GM19035 (cell line): ENCODE measurements around the gene SP140.
"Not testable (repeated sequence)": the region's sequence is repeated elsewhere in the genome, so short reads cannot be mapped to it uniquely, and the experiment has no call there.

Experiments used
- ATAC-seq: cut with Tn5 transposase; IDR thresholded peaks from one replicate; pipeline ENCODE4 v1.9.1; 2021; ENCODE audit not compliant: unreplicated experiment

SP140 gene

GRCh38 chr2:230324503-230324902 lies 99.0 kb downstream of the SP140 start:
- ATAC-seq: no peak

- no peak for ATAC-seq
Measured at GRCh38 chr2:230325316-230326243, 100.0 kb downstream of the SP140 start.

DNA sequence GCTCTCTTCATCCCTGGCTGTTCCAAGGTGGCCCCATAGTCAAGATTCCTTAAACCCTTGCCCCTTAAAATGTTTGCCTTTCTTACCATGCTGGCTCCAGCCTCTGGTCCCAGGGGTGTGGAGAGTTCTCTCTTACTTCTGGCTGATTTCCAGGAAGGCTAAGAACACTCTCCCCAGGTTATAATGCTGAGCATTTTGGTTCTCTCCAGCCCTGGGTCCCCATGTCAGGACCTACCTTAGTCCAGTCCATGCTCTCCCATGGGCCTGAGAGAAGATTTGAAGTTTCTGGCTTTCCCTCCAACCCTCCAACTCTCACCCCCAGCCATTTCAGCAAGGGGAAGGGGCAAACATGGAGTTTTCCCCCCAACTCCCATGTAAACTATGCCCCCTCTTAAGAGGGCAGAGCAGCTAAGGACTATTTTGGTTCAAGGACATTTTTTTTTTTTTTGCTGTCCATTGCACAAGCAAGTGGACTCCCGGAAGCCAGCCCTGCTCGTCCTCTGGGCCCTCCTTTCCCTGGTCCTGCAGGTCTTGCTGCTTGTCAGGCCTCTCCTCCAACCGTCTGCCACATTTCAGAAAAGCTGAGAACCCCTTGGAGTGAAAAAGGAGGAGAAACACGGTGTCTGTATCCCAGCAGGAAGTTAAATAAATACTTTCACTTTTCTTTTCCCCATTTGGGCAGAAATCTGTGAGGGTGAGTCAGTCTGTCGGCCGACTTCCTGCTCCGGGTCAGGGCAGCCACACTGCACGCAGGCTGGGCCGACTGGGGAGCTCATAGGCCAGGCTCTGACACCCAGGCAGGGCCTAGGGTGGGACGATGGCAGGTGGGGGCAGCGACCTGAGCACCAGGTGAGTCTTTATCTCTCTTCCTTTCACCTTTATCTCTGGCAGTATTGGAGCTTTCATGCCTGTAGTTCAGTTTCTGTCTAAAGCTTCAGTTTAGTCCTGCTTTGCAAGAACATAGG lies 101.2 kb downstream of the SP140 start, which contains the start of gene SP140L:
SP140L (plus strand) TSS at position 741 of the 965 bp plus-strand sequence; CDS start at position 818, 77 bp downstream.
- ATAC-seq: peak; percentile 93

GRCh38 chr2:230327418-230328154 lies 102.0 kb downstream of the SP140 start:
- ATAC-seq: peak; percentile 65

- no peak for ATAC-seq
Measured at GRCh38 chr2:230328155-230328458, 102.6 kb downstream of the SP140 start.

- ATAC-seq: no peak
Measured at GRCh38 chr2:230329946-230330605, 104.5 kb downstream of the SP140 start.

DNA sequence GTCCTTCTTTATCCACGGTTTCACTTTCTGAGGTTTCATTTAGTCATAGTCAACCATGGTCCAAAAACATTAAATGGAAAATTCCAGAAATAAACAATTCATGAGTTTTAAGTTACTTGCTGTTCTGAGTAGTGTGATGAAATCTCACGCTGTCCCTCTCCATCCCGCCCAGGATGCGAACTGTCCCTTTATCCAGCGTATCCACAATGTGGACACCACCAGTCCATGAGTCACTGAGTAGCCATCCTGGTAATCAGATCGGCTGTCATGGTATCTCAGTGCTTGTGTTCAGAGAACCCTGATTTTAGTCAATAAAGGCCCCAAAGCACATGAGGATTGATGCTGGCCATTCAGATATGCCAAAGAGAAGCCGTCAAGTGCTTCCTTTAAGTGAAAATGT lies 105.2 kb downstream of the SP140 start:
- ATAC-seq: no peak

GRCh38 chr2:230335461-230335863 lies 109.9 kb downstream of the SP140 start:
- no peak for ATAC-seq

DNA sequence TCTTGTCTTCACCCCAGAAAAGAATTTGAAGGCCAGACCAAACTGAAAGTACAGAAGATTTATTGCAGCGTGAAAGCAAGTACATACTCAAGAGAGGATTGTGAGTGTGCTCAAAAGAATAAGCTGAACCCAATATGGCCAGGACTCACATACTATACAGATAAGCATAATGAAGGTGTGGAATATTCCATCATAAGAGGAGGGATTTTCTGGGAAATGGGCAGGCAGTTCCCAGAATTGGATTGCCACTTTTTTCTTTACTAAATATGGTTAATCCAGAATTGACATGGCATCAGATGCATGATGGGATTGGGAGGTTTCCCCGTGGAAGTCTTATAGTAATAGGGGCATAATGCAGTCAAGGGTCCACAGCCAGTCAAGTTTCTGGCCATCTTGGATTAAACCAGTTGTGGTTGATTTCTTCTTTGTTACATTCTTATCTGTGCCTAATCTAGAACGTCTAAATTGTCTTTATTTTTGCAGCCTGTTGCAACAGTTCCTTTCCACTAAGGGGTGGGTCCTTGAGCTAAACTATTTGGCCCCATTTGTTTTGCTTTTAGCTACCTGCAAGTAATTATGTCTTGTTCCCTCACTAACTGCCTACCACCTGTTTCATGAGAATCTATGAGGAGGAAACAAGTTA lies 110.4 kb downstream of the SP140 start:
- ATAC-seq: no peak

DNA sequence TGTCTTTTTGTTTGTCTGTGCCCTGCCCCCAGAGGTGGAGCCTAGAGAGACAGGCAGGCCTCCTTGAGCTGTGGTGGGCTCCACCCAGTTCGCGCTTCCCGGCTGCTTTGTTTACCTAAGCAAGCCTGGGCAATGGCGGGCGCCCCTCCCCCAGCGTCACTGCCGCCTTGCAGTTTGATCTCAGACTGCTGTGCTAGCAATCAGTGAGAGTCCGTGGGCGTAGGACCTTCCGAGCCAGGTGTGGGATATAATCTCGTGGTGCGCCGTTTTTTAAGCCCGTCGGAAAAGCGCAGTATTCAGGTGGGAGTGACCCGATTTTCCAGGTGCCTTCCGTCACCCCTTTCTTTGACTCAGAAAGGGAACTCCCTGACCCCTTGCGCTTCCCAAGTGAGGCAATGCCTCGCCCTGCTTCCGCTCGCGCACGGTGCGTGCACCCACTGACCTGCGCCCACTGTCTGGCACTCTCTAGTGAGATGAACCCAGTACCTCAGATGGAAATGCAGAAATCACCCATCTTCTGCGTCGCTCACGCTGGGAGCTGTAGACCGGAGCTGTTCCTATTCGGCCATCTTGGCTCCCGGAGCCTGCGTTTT lies 116.5 kb downstream of the SP140 start:
- not testable (repeated sequence) for ATAC-seq

GRCh38 chr2:230343041-230343624 lies 117.6 kb downstream of the SP140 start:
- not testable (repeated sequence) for ATAC-seq

- ATAC-seq: no peak
Measured at GRCh38 chr2:230343747-230344146, 118.2 kb downstream of the SP140 start.

- no peak for ATAC-seq
Measured at GRCh38 chr2:230346465-230346864, 120.9 kb downstream of the SP140 start.

- ATAC-seq: no peak
Measured at GRCh38 chr2:230346921-230347533, 121.5 kb downstream of the SP140 start.

GRCh38 chr2:230347659-230348305 lies 122.2 kb downstream of the SP140 start:
- peak; percentile 53 for ATAC-seq

GRCh38 chr2:230348787-230349186 lies 123.3 kb downstream of the SP140 start:
- ATAC-seq: no peak

- no peak for ATAC-seq
Measured at GRCh38 chr2:230356084-230356483, 130.5 kb downstream of the SP140 start.

GRCh38 chr2:230358305-230358704 lies 132.8 kb downstream of the SP140 start:
- ATAC-seq: no peak
